Measurements from ENCODE around the gene SNRPA. TPM values are rescaled to one million over a fixed set of nuclear protein-coding genes. Genes with fewer than 3 reads are reported as not detected.
A peak's percentile ranks its signal among the peaks of the same experiment; 100 is the strongest.

Gene SNRPA
- total and polyA plus RNA-seq, 2 of the 13 experiments (the other 11 are each of a cell fraction or from before 2014, with no cell fraction given): 59.6 to 162 TPM

DNA sequence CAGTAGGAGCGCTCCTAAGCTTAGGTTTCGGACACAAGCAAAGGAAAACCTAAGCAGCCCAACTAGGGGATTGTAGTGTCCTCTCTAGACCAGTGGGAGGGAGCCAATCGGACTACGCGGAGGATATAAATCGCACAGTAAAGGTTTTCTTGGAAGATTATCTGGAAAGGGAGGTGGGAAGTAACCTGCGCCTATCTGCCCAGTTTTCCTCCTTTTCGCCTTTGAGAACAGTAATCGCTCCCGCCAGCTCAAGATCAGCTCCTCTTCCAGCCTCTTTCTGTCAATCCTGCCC is 26.6 kb downstream of the SNRPA start (continued):
- TF ChIP-seq, protein P1, sequence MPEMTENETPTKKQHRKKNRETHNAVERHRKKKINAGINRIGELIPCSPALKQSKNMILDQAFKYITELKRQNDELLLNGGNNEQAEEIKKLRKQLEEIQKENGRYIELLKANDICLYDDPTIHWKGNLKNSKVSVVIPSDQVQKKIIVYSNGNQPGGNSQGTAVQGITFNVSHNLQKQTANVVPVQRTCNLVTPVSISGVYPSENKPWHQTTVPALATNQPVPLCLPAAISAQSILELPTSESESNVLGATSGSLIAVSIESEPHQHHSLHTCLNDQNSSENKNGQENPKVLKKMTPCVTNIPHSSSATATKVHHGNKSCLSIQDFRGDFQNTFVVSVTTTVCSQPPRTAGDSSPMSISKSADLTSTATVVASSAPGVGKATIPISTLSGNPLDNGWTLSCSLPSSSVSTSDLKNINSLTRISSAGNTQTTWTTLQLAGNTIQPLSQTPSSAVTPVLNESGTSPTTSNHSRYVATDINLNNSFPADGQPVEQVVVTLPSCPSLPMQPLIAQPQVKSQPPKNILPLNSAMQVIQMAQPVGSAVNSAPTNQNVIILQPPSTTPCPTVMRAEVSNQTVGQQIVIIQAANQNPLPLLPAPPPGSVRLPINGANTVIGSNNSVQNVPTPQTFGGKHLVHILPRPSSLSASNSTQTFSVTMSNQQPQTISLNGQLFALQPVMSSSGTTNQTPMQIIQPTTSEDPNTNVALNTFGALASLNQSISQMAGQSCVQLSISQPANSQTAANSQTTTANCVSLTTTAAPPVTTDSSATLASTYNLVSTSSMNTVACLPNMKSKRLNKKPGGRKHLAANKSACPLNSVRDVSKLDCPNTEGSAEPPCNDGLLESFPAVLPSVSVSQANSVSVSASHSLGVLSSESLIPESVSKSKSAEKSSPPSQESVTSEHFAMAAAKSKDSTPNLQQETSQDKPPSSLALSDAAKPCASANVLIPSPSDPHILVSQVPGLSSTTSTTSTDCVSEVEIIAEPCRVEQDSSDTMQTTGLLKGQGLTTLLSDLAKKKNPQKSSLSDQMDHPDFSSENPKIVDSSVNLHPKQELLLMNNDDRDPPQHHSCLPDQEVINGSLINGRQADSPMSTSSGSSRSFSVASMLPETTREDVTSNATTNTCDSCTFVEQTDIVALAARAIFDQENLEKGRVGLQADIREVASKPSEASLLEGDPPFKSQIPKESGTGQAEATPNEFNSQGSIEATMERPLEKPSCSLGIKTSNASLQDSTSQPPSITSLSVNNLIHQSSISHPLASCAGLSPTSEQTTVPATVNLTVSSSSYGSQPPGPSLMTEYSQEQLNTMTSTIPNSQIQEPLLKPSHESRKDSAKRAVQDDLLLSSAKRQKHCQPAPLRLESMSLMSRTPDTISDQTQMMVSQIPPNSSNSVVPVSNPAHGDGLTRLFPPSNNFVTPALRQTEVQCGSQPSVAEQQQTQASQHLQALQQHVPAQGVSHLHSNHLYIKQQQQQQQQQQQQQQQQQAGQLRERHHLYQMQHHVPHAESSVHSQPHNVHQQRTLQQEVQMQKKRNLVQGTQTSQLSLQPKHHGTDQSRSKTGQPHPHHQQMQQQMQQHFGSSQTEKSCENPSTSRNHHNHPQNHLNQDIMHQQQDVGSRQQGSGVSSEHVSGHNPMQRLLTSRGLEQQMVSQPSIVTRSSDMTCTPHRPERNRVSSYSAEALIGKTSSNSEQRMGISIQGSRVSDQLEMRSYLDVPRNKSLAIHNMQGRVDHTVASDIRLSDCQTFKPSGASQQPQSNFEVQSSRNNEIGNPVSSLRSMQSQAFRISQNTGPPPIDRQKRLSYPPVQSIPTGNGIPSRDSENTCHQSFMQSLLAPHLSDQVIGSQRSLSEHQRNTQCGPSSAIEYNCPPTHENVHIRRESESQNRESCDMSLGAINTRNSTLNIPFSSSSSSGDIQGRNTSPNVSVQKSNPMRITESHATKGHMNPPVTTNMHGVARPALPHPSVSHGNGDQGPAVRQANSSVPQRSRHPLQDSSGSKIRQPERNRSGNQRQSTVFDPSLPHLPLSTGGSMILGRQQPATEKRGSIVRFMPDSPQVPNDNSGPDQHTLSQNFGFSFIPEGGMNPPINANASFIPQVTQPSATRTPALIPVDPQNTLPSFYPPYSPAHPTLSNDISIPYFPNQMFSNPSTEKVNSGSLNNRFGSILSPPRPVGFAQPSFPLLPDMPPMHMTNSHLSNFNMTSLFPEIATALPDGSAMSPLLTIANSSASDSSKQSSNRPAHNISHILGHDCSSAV (CRISPR knock-in tag; IDR thresholded peaks at IDR 0.05; ENCODE audit: borderline replicate concordance): no peak
- 0 out of 2 replicates have a peak, but pooled peaks have one; percentile 30 for TF ChIP-seq MEIS2 (CRISPR knock-in tag; IDR thresholded peaks at IDR 0.05)
- no peak for TF ChIP-seq ZMYM2 (CRISPR knock-in tag; IDR thresholded peaks at IDR 0.05)
- TF ChIP-seq GATA4 (IDR thresholded peaks at IDR 0.05; ENCODE audit: borderline replicate concordance, low read depth): peak; percentile 5; the same call in 1 of the 2 replicates
- peak; percentile 69 for TF ChIP-seq CREM (IDR thresholded peaks at IDR 0.05)
- TF ChIP-seq CREM (CRISPR knock-in tag; IDR thresholded peaks at IDR 0.05): no peak
- TF ChIP-seq, protein P2, sequence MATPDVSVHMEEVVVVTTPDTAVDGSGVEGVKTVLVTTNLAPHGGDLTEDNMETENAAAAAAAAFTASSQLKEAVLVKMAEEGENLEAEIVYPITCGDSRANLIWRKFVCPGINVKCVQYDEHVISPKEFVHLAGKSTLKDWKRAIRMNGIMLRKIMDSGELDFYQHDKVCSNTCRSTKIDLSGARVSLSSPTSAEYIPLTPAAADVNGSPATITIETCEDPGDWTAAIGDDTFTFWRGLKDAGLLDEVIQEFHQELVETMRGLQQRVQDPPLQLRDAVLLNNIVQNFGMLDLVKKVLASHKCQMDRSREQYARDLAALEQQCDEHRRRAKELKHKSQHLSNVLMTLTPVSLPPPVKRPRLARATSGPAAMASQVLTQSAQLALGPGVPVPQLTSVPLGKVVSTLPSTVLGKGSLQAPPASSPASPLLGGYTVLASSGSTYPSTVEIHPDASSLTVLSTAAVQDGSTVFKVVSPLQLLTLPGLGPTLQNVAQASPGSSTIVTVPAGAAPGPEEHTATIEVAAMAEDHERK (CRISPR knock-in tag; IDR thresholded peaks at IDR 0.05; ENCODE audit: low read depth): 0 out of 2 replicates have a peak, but pooled peaks have one; percentile 2
- no peak for TF ChIP-seq PTBP1 (IDR thresholded peaks at IDR 0.05; ENCODE audit: low read depth, low read length, poor library complexity, severe bottlenecking)
- no peak for TF ChIP-seq ZNF367 (CRISPR knock-in tag; IDR thresholded peaks at IDR 0.05; ENCODE audit: borderline replicate concordance)
- TF ChIP-seq, protein P3, sequence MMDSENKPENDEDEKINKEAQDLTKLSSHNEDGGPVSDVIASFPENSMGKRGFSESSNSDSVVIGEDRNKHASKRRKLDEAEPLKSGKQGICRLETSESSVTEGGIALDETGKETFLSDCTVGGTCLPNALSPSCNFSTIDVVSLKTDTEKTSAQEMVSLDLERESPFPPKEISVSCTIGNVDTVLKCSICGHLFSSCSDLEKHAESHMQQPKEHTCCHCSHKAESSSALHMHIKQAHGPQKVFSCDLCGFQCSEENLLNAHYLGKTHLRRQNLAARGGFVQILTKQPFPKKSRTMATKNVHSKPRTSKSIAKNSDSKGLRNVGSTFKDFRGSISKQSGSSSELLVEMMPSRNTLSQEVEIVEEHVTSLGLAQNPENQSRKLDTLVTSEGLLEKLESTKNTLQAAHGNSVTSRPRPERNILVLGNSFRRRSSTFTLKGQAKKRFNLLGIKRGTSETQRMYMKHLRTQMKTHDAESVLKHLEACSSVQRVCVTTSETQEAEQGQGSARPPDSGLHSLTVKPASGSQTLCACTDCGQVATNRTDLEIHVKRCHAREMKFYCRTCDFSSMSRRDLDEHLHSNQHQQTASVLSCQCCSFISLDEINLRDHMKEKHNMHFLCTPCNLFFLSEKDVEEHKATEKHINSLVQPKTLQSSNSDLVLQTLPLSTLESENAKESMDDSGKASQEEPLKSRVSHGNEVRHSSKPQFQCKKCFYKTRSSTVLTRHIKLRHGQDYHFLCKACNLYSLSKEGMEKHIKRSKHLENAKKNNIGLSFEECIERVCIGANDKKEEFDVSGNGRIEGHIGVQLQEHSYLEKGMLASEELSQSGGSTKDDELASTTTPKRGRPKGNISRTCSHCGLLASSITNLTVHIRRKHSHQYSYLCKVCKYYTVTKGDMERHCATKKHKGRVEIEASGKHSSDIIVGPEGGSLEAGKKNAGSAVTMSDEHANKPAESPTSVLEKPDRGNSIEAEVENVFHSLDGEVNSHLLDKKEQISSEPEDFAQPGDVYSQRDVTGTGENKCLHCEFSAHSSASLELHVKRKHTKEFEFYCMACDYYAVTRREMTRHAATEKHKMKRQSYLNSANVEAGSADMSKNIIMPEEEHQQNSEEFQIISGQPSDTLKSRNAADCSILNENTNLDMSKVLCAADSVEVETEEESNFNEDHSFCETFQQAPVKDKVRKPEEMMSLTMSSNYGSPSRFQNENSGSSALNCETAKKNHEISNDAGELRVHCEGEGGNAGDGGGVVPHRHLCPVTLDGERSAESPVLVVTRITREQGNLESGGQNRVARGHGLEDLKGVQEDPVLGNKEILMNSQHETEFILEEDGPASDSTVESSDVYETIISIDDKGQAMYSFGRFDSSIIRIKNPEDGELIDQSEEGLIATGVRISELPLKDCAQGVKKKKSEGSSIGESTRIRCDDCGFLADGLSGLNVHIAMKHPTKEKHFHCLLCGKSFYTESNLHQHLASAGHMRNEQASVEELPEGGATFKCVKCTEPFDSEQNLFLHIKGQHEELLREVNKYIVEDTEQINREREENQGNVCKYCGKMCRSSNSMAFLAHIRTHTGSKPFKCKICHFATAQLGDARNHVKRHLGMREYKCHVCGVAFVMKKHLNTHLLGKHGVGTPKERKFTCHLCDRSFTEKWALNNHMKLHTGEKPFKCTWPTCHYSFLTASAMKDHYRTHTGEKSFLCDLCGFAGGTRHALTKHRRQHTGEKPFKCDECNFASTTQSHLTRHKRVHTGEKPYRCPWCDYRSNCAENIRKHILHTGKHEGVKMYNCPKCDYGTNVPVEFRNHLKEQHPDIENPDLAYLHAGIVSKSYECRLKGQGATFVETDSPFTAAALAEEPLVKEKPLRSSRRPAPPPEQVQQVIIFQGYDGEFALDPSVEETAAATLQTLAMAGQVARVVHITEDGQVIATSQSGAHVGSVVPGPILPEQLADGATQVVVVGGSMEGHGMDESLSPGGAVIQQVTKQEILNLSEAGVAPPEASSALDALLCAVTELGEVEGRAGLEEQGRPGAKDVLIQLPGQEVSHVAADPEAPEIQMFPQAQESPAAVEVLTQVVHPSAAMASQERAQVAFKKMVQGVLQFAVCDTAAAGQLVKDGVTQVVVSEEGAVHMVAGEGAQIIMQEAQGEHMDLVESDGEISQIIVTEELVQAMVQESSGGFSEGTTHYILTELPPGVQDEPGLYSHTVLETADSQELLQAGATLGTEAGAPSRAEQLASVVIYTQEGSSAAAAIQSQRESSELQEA (CRISPR knock-in tag; IDR thresholded peaks at IDR 0.05; ENCODE audit: not compliant biosample characterization): no peak
- no peak for TF ChIP-seq LCORL (IDR thresholded peaks at IDR 0.05)
- TF ChIP-seq LCORL (CRISPR knock-in tag; IDR thresholded peaks at IDR 0.05): 0 out of 2 replicates have a peak, but pooled peaks have one; percentile 11
- TF ChIP-seq SPEN (CRISPR knock-in tag; IDR thresholded peaks at IDR 0.05; ENCODE audit: low read depth): no peak

Measured in HepG2 (cell line).